ENCODE results near the gene PTTG1IP2.

The PTTG1IP2 gene

DNA sequence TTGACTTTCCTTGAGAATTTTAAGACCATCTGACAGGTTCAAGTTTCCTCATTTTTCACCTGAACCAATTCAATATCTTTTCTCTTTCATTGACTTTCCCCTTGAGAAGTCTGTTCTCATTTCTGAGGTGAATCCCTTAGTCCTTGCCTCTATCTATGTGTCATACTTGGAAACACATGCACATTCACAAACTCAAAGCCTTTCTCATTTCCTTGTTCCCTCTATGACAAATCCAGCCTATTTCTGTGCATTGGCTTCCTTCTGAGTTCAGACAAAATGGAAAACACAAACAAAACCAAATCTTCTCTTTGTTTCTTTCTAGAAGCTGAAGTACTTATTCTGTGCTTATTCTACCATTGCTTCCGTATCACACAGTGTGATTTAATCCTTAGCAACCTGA lies 13.8 kb downstream of the PTTG1IP2 start:
- DNase-seq (ENCODE audit: low read depth in 2 of 2): no peak

DNA sequence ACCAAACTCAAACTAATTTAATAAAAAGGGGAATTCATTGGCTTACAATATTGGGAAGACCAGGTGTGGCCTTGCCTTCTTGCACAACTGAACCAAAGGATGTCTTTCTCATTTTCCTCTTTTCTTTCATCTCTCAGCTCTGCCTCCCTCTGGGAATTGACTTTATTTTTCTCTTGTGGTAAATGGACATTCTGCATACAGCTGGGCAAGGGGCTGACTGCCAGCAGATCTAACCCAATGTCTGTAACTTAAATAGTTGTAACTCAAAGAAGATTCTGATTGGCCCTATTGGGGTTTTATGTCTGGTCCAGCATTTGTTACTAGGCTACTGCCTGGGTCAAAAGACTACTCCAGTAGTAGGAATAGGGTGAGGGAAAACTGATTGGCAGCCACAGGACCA lies 15.3 kb downstream of the PTTG1IP2 start:
- DNase-seq (ENCODE audit: low read depth in 2 of 2): peak in 1 of 2 experiments; percentile 4

DNA sequence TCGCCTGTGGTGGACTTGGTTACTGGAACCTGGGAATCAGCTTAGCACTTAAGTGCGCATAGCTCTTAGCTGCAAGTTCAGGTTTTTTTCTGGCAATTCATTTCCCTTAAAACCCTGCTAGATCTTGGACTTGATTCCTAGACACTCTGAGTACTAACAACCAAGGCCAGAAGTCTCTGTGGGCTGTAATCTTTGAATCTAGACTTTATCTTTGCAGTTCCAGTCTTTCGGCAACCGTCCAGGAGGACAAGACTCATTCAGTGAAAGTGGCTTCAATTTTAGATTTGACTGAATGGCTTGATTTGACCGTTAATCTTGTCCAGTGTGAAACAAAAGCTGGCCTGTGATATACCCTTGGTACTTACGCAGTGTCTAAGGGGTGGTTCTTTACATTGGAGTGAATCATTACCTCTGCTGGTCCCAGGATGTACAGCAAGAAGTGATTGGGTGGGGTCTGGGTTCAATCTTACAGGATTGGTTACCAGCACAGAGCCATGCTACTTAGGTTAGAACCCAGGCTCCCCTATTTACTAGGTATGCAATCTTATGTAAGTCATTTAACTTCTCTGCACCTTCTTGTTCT lies 16.4 kb downstream of the PTTG1IP2 start:
- no peak for DNase-seq (ENCODE audit: low read depth in 2 of 2)

DNA sequence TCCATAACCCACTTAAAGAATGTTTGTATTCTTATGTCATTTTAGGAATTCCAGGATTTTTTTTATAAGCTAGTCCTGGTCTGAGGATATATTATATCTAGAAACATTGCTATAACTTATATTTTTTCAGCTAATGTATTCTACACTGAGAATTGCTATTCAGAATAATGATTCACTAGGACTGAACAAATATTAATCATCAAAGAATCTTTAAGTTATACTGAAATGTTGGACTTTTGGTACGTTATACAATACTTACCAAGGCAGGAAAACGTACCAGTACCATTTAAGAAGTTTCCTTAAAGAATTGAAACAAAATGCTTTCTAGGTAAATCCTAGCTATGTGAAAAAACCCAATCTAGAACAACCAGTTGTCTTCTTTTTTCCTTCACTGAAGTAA lies 18.4 kb downstream of the PTTG1IP2 start:
- no peak for DNase-seq (ENCODE audit: low read depth in 2 of 2)

- DNase-seq (ENCODE audit: low read depth in 2 of 2): no peak
These were observed 18.8 kb downstream of the PTTG1IP2 start for GRCh38 chr7:90488220-90488619.

GRCh38 chr7:90492250-90492649 lies 22.8 kb downstream of the PTTG1IP2 start:
- no peak for DNase-seq (ENCODE audit: low read depth in 2 of 2)

DNA sequence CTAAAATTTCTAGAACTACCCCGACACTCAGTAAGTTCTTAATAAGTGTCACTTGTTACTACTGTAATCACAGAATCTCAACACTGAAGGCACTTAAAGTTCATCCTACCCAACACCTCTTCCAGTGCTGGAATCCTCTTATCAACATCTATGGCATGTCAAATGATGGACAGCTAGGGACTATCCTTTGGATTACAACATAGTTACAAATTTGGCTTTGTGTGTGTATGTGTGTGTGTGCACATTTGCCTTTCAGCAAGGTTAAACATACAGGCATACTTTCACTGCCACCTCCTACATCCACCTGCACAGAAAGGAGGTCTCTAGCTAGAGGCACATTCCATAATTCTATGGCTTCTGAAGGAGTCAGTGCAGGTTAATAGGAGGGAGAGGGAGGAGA lies 25.8 kb downstream of the PTTG1IP2 start:
- DNase-seq (ENCODE audit: low read depth in 2 of 2): no peak

DNA sequence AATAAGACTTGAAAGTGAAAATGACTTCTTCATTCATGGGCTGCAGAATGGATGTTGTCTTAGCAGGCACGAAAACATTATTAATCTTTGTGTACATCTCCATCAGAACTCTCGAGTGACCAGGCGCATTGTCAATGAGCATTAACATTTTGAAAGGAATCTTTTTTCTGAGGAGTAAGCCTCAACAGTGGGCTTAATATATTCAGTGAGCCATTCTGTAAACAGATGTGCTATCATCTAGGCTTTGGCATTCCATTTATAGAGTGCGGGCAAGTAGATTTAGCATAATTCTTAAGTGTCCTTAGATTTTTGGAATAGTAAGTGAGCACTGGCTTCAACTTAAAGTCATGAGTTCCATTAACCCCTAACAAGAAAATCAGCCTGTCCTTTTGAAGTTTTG lies 33.1 kb downstream of the PTTG1IP2 start:
- DNase-seq (ENCODE audit: low read depth in 2 of 2): no peak

GRCh38 chr7:90503367-90503766 lies 33.9 kb downstream of the PTTG1IP2 start:
- DNase-seq (ENCODE audit: low read depth in 2 of 2): no peak

DNA sequence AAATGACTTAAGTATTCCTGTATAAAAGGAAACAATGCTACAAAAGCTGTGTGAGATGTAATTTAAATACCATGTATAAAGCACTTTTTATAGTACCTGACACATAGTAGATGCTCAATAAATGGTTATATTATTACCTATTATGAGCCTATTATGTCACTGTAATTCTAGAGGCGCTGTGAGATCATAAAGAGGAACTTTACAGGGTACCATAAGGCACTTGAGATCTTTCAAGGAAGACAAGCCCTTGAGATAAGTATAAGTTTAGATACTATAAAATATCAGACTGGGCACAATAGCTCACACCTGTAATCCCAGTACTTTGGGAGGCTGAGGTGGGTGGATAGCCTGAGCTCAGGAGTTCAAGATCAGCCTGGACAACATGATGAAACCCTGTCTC lies 38.3 kb downstream of the PTTG1IP2 start:
- no peak for DNase-seq (ENCODE audit: low read depth in 2 of 2)

DNA sequence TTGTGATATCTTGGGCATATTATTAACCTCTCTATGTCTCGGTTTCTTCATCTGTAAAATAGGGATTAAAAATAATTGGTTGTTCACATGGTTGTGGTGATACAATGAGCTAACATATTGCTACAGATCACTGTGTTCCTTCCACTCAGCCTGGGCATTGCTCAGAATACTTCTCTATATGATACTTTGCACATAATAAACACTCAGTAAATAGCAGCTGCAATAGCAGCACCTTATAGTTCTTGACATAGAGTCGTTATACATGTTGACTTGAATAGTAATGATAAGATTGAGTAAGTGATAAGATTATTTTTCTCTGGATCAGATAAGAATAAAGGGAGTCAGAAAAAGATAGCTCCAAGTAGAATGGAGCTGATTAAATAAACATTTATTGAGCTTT lies 42.3 kb downstream of the PTTG1IP2 start:
- DNase-seq (ENCODE audit: low read depth in 2 of 2): no peak

- no peak for DNase-seq (ENCODE audit: low read depth in 2 of 2)
These were observed 43.4 kb downstream of the PTTG1IP2 start for GRCh38 chr7:90512821-90513254.

GRCh38 chr7:90516257-90516656 lies 46.8 kb downstream of the PTTG1IP2 start:
- DNase-seq (ENCODE audit: low read depth in 2 of 2): no peak

- no peak for DNase-seq (ENCODE audit: low read depth in 2 of 2)
These were observed 49.2 kb downstream of the PTTG1IP2 start for GRCh38 chr7:90518630-90519029.

GRCh38 chr7:90520484-90520883 lies 51.0 kb downstream of the PTTG1IP2 start:
- no peak for DNase-seq (ENCODE audit: low read depth in 2 of 2)

GRCh38 chr7:90530263-90530662 lies 60.8 kb downstream of the PTTG1IP2 start:
- DNase-seq (ENCODE audit: low read depth in 2 of 2): peak; percentile 6 to 19

DNA sequence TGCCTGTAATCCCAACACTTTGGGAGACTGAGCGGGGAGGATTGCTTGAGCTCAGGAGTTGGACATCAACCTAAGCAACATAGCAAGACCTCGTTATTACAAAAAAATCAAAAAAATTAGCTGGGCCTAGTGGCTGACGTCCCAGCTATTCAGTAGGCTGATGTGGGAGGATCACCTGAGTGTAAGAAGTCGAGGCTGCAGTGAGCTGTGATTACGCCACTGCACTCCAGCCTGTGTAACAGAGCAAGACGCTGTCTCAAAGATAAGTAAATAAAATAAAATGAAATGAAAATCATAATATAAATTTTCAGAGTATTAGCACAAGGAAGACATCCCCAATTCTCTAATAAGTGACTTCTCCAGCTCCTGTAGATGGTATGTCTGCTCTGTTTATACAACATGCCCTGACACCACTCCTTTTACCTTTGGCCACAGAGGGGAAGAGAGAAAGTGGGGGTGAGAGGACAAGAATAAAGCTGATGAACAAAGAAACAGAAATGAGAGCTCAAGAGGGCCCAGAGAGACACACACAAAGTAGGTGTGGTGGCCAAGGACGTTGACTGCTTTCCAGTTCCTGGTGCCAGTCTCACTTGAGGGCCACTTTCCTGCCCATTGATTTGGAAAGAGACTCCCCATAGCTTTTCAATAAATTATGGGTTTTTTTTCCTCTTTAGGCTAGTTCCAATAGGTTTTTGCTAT lies 62.9 kb downstream of the PTTG1IP2 start:
- no peak for DNase-seq (ENCODE audit: low read depth in 2 of 2)

- no peak for DNase-seq (ENCODE audit: low read depth in 2 of 2)
These were observed 67.0 kb downstream of the PTTG1IP2 start for GRCh38 chr7:90536449-90536848.

GRCh38 chr7:90538405-90538804 lies 69.0 kb downstream of the PTTG1IP2 start:
- no peak for DNase-seq (ENCODE audit: low read depth in 2 of 2)

- DNase-seq (ENCODE audit: low read depth in 2 of 2): no peak
These were observed 71.0 kb downstream of the PTTG1IP2 start for GRCh38 chr7:90540406-90540805.

GRCh38 chr7:90551036-90551435 lies 81.6 kb downstream of the PTTG1IP2 start:
- DNase-seq (ENCODE audit: low read depth in 2 of 2): no peak

GRCh38 chr7:90552521-90552920 lies 83.1 kb downstream of the PTTG1IP2 start:
- no peak for DNase-seq (ENCODE audit: low read depth in 2 of 2)

DNA sequence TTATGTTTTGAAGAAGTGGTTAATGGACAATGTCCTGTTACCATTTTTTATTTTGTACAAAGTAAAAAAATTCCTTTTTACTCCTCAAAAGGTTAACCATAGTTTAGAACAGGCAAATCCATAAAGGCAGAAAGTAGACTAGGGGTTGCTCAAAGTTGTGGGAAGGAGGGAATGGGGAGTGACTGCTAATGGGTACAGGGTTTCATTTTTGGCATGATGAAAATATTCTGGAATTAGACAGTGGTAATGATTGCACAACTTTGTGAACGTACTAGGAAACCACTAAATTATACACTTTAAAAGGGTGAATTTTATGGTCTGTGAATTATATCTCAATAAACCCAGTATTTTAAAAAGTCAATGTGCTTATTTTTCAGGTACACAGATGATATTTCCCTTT lies 91.3 kb downstream of the PTTG1IP2 start:
- DNase-seq (ENCODE audit: low read depth in 2 of 2): peak; percentile 33 to 49
